ENCODE results near the gene DSTYK.

GRCh38 chr1:205248793-205249601 is 37.5 kb upstream of the DSTYK start:
- TF ChIP-seq CTCF (IDR thresholded peaks at IDR 0.05) (no peak), POLR2A (IDR thresholded peaks at IDR 0.05) (no peak)

Data from heart left ventricle (tissue), 13 donors.